ENCODE results near the gene ATP2B3. TPM values are rescaled to one million over a fixed set of nuclear protein-coding genes. Genes with fewer than 3 reads are reported as not detected.
A peak's percentile ranks its signal among the peaks of the same experiment; 100 is the strongest.

The ATP2B3 gene
- total RNA-seq, 6 donors from 2014 or later, result 0.10 to 0.55 (median 0.33) TPM; not detected in 2

GRCh38 chrX:153502796-153503195, 14.6 kb upstream of the ATP2B3 start:
- no peak overlapping the region for H3K4me3 ChIP-seq
- ATAC-seq (ENCODE audit: low FRiP score in 2 of 2), result no peak
- no peaks in the 10 kb centered on the region for H3K36me3 ChIP-seq
- no peak for TF ChIP-seq CTCF (IDR thresholded peaks at IDR 0.05)
- no peak for TF ChIP-seq EP300 (IDR thresholded peaks at IDR 0.05)
- no peak for TF ChIP-seq POLR2AphosphoS5 (IDR thresholded peaks at IDR 0.05)
- TF ChIP-seq POLR2A (IDR thresholded peaks at IDR 0.05), result no peak
- 85 to 100% methylated on average over 2 to 10 of the region's 14 CpGs for WGBS, 2 donors
- peak in 1 of 2 donors; percentile 50 for DNase-seq
- peaks cover 0 to 5% (median 0%) of the 10 kb centered on the region in 4 donors for H3K4me1 ChIP-seq
- H3K9me3 ChIP-seq, result no peaks in the 10 kb centered on the region
- H3K27ac ChIP-seq, result no peak overlapping the region
- H3K27me3 ChIP-seq, result no peaks in the 10 kb centered on the region

GRCh38 chrX:153504445-153505016, 12.9 kb upstream of the ATP2B3 start:
- no peak overlapping the region for H3K27ac ChIP-seq

GRCh38 chrX:153505361-153505760, 12.1 kb upstream of the ATP2B3 start:
- H3K9me3 ChIP-seq, result no peaks in the 10 kb centered on the region
- no peaks in the 10 kb centered on the region for H3K27me3 ChIP-seq
- no peaks in the 10 kb centered on the region for H3K36me3 ChIP-seq
- ATAC-seq (ENCODE audit: low FRiP score in 2 of 2), result no peak
- WGBS, 2 donors, result 80% methylated on average over 18 of the region's 18 CpGs; no CpG with 5 or more reads in 1 of the 2 donors
- H3K4me1 ChIP-seq, result peaks cover 0 to 5% (median 0%) of the 10 kb centered on the region in 4 donors
- peak in 1 of 2 donors; percentile 19 for DNase-seq
- no peak overlapping the region for H3K27ac ChIP-seq
- TF ChIP-seq POLR2A (IDR thresholded peaks at IDR 0.05), result no peak
- no peak for TF ChIP-seq EP300 (IDR thresholded peaks at IDR 0.05)
- TF ChIP-seq POLR2AphosphoS5 (IDR thresholded peaks at IDR 0.05), result no peak
- TF ChIP-seq CTCF (IDR thresholded peaks at IDR 0.05), result no peak
- no peak overlapping the region for H3K4me3 ChIP-seq

More at GRCh38 chrX:153504445-153505016, 12.9 kb upstream of the ATP2B3 start:
- DNase-seq (peak in 1 of 2 donors; percentile 40), ATAC-seq (ENCODE audit: low FRiP score in 2 of 2) (no peak)
- Histone ChIP-seq H3K27me3 (no peaks in the 10 kb centered on the region), H3K9me3 (no peaks in the 10 kb centered on the region), H3K36me3 (no peaks in the 10 kb centered on the region), H3K4me1 (peaks cover 0 to 5% (median 0%) of the 10 kb centered on the region in 4 donors), H3K4me3 (no peak overlapping the region)
- 82% methylated on average over 16 of the region's 26 CpGs; no CpG with 5 or more reads in 1 of the 2 donors for WGBS, 2 donors
- TF ChIP-seq POLR2AphosphoS5 (IDR thresholded peaks at IDR 0.05) (no peak), EP300 (IDR thresholded peaks at IDR 0.05) (no peak), CTCF (IDR thresholded peaks at IDR 0.05) (no peak), POLR2A (IDR thresholded peaks at IDR 0.05) (no peak)

- peak; percentile 81 to 92 for DNase-seq
- TF ChIP-seq POLR2A (IDR thresholded peaks at IDR 0.05) (no peak), CTCF (IDR thresholded peaks at IDR 0.05) (peak; percentile 79 to 94 (median 92))
- H3K27ac ChIP-seq, result no peak overlapping the region
- H3K36me3 ChIP-seq, result no peaks in the 10 kb centered on the region
- WGBS, 2 donors, result 36 to 100% methylated on average over 1 to 18 of the region's 19 CpGs
- H3K4me1 ChIP-seq, result peaks cover 0 to 5% (median 0%) of the 10 kb centered on the region in 4 donors
- H3K4me3 ChIP-seq, result no peak overlapping the region
- no peaks in the 10 kb centered on the region for H3K27me3 ChIP-seq
- ATAC-seq (ENCODE audit: low FRiP score in 2 of 2), result peak; percentile 79 to 94
- H3K9me3 ChIP-seq, result no peaks in the 10 kb centered on the region
Measured at GRCh38 chrX:153507484-153508178, 9.8 kb upstream of the ATP2B3 start.

Data from upper lobe of left lung (tissue), 6 donors.